ENCODE data around the gene TBC1D21. TPM values are rescaled to one million over a fixed set of nuclear protein-coding genes. Genes with fewer than 3 reads are reported as not detected.

The TBC1D21 gene
- polyA plus RNA-seq, 3 donors: not detected

DNA sequence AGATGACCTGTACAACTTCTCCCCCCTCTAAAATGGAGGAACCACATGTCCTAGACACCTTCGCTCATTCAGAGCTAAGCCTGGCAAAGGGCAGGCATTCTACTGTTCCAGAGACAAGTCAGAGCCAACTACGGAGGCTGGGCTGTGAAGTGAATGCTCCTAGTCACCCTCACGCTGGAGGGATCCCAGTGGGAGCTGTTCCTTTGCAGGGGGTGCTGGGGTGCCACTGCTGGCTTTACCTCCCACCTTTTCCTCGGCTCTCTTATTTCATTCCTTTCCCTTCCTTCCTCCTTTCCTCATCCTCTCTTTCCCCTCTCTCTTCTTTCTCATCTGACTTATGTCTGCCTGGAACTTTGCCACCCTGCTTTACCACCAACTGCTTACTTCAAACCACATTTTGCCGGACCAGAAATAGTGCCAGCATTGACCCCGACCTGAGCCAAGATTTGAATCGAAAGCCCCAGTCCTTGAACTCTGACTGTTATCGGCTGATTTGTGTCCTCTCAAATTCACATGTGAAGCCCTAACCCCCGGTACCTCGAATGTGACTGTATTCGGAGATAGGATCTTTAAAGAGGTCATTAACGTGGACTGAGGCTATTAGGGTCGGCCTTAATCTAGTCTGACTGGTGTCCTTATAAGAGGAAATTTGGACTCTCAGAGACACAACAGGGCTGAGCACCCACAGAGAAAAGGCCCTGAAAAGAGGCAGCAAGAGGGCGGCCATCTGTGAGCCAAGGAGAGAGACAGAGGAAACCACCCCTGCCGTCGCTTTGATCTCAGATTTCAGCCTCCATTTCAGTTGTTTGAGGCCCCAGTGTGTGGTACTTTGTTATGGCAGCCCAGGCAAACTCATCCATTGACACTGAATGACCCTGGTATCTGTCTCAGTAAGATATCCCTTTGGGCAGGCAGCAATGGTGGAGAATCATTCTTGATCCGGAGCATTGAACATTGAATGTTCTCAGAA lies 31.3 kb upstream of the TBC1D21 start:
- no peak for DNase-seq
- Histone ChIP-seq H2AFZ (ENCODE audit: insufficient read depth, low read depth, low read length, poor library complexity, severe bottlenecking) (no peak overlapping the region), H3K9me3 (replicated peaks in 1 of 2; ENCODE audit: control insufficient read depth in 1 of 2, insufficient read depth in 1 of 2, low read length in 2 of 2) (no peaks in the 10 kb centered on the region), H3K27me3 (ENCODE audit: control insufficient read depth in 2 of 2, insufficient read depth in 2 of 2, low read length in 2 of 2) (peaks cover 0 to 3% of the 10 kb centered on the region in 2 donors), H3K4me2 (replicated peaks; ENCODE audit: extremely low read depth, low read length, poor library complexity, severe bottlenecking) (no peak overlapping the region), H3K4me1 (ENCODE audit: control insufficient read depth in 1 of 2, insufficient read depth in 2 of 2, low read length in 2 of 2) (no peaks in the 10 kb centered on the region), H3K27ac (ENCODE audit: low read depth in 1 of 2, low read length in 2 of 2) (no peak overlapping the region), H3K36me3 (replicated peaks in 1 of 2; ENCODE audit: control insufficient read depth in 1 of 2, insufficient read depth in 2 of 2, low read length in 2 of 2) (no peaks in the 10 kb centered on the region), H3K9ac (ENCODE audit: insufficient read depth, low read length, poor library complexity, severe bottlenecking) (no peak overlapping the region), H3K79me2 (ENCODE audit: insufficient read depth, low read length) (no peaks in the 10 kb centered on the region), H4K20me1 (ENCODE audit: insufficient read depth, low read length) (no peaks in the 10 kb centered on the region), H3K4me3 (replicated peaks in 1 of 3; ENCODE audit: low read depth in 2 of 3, low read length in 3 of 3) (no peak overlapping the region)
- no peaks in the 10 kb centered on the region for H3K36me3 Mint-ChIP-seq
- no peaks in the 10 kb centered on the region for H3K4me1 Mint-ChIP-seq
- H3K27ac Mint-ChIP-seq: no peak overlapping the region
- TF ChIP-seq CTCF (IDR thresholded peaks at IDR 0.05): no peak
- H3K9me3 Mint-ChIP-seq: peaks cover 0 to 3% (median 2%) of the 10 kb centered on the region in 7 donors
- peaks cover 11 to 27% (median 13%) of the 10 kb centered on the region in 3 donors for H3K27me3 Mint-ChIP-seq (ENCODE audit: low read depth in 3 of 3)
- WGBS (ENCODE audit: insufficient coverage): 62% methylated on average over 17 of the region's 17 CpGs
- intact Hi-C loops (cut with micrococcal nuclease): no loop called here
- H3K4me3 Mint-ChIP-seq: peak overlapping the region in 1 of 2 donors; percentile 49

DNA sequence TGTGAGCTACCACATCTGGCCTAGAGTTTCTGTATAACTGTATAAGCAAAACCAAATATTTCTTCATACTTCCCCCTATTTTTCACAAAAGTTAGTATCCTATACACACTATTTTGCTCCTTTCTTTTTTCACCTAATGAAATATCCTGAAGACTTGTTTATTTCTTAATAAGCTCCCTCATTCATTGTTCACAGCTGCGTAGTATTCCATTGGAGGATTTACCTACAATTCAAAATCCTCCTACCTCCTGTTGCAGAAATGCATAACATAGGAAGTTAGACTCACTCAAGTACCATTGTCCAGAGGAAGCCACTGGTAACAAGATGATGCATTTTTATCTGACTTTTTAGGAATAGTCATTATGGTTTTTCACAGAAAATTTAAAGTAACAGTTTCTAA lies 29.6 kb upstream of the TBC1D21 start:
- Mint-ChIP-seq H3K9me3 (peaks cover 0 to 3% (median 2%) of the 10 kb centered on the region in 7 donors), H3K4me1 (no peaks in the 10 kb centered on the region), H3K27me3 (ENCODE audit: low read depth in 3 of 3) (peaks cover 10 to 22% (median 14%) of the 10 kb centered on the region in 3 donors), H3K36me3 (no peaks in the 10 kb centered on the region), H3K4me3 (no peak overlapping the region), H3K27ac (no peak overlapping the region)
- Histone ChIP-seq H3K36me3 (replicated peaks in 1 of 2; ENCODE audit: control insufficient read depth in 1 of 2, insufficient read depth in 2 of 2, low read length in 2 of 2) (no peaks in the 10 kb centered on the region), H3K4me2 (replicated peaks; ENCODE audit: extremely low read depth, low read length, poor library complexity, severe bottlenecking) (no peak overlapping the region), H4K20me1 (ENCODE audit: insufficient read depth, low read length) (no peaks in the 10 kb centered on the region), H3K27ac (ENCODE audit: low read depth in 1 of 2, low read length in 2 of 2) (no peak overlapping the region), H2AFZ (ENCODE audit: insufficient read depth, low read depth, low read length, poor library complexity, severe bottlenecking) (no peak overlapping the region), H3K4me3 (replicated peaks in 1 of 3; ENCODE audit: low read depth in 2 of 3, low read length in 3 of 3) (no peak overlapping the region), H3K9ac (ENCODE audit: insufficient read depth, low read length, poor library complexity, severe bottlenecking) (no peak overlapping the region), H3K27me3 (ENCODE audit: control insufficient read depth in 2 of 2, insufficient read depth in 2 of 2, low read length in 2 of 2) (peaks cover 0 to 3% of the 10 kb centered on the region in 2 donors), H3K79me2 (ENCODE audit: insufficient read depth, low read length) (no peaks in the 10 kb centered on the region), H3K4me1 (ENCODE audit: control insufficient read depth in 1 of 2, insufficient read depth in 2 of 2, low read length in 2 of 2) (no peaks in the 10 kb centered on the region), H3K9me3 (replicated peaks in 1 of 2; ENCODE audit: control insufficient read depth in 1 of 2, insufficient read depth in 1 of 2, low read length in 2 of 2) (no peaks in the 10 kb centered on the region)
- intact Hi-C loops (cut with micrococcal nuclease): no loop called here
- no peak for TF ChIP-seq CTCF (IDR thresholded peaks at IDR 0.05)
- WGBS (ENCODE audit: insufficient coverage): no CpG with 5 or more reads among the region's 1 CpG
- no peak for DNase-seq
